GM18861 (cell line): ENCODE data around the gene INSL4.

Experiments used
- ATAC-seq: cut with Tn5 transposase; IDR thresholded peaks from one replicate; pipeline ENCODE4 v1.9.1; 2021; ENCODE audit not compliant: unreplicated experiment

INSL4 gene

GRCh38 chr9:5231212-5231611 is at the start of gene INSL4:
Gene INSL4, plus strand, starts transcription at chr9:5231419. Its CDS starts 105 bp downstream, at chr9:5231524.
- no peak for ATAC-seq

- no peak for ATAC-seq
Measured at GRCh38 chr9:5184776-5185175, 46.4 kb upstream of the INSL4 start.

GRCh38 chr9:5185220-5185840 is 45.9 kb upstream of the INSL4 start, which contains the start of gene INSL6:
Gene INSL6, minus strand, starts transcription at chr9:5185639. Its CDS starts 37 bp downstream, at chr9:5185602.
- no peak for ATAC-seq

GRCh38 chr9:5186416-5187169 is 44.6 kb upstream of the INSL4 start:
- ATAC-seq: no peak

DNA sequence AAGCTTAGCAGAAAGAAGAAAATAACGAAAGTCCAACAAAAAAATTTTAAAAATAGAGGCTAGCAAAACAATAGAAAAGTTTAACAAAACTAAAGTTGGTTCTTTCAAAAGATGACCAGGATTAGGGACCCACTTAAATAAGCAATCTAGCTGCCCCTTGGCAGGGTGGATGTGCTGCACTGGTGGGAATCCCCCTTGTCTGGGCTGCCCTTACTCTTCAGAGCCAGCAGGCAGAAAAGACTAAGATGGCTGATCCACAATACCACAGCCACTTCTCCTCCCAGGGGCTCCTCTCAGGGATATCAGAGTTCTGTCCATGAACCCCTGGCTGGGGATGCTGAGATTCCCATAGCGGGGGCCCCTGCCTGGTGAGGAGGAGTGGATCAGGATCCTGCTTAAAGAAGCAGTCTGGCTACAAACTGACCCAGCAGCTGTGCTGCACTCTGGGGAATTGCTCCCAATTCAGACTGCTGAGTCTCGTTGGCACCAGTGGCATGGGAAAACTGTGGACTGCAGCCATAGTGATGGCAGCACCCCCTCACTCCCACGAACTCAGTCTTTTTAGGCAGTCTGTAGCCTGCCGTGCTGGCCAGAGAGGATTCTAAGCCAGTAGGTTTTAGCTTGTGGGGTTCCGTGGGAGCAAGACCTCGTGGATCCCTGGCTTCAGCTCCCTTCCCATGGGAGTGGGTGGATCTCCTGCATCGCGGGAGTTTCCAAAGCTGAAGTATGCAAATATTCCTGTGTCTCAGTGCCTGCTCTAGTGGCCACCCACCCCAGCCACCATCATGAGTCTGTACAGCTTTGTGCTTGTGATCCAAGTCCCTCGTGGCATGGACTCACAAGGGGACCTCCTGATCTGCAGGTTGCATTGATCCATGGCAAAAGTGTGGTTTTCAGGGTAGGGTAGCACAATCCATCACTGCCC is 42.9 kb upstream of the INSL4 start:
- ATAC-seq: no peak

DNA sequence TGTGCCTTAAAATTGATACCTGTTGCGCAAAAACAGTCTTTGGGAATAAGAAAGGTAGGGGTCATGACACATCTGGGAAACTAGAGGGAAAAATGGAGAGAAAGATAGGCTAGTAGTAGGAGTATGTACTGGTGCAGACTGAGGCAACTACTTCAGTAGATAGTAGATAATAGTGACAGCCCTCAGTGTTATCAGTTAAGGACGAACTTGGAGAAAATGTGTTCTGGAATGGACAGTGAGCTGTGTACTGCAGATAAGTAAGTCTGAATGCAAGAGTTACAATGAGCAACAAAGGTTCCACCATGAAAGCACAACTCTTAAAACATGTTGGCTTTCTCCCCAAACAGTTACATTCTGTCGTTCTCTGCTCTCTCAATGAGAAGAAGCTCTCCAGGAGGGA is 39.2 kb upstream of the INSL4 start:
- ATAC-seq: no peak

DNA sequence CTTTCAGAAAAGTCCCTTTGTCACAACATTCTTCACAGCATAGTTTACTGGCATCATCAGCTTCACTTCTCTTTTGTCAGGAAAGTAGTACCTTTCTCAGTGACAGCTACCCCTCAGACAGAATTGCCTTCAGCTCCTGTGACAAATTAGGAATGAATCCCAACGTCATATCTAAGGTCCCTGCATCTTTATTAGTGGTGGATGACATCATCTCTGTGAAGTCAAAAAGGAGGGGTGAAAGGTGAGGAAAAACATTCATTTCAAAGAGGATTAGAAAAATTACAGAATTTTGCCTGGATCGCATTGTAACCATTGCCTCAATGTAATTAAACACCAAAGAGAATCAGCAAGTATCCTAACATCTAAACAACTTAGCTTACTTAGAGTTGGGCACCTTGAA is 37.9 kb upstream of the INSL4 start:
- ATAC-seq: no peak

GRCh38 chr9:5195463-5195862 is 35.8 kb upstream of the INSL4 start:
- ATAC-seq: no peak

DNA sequence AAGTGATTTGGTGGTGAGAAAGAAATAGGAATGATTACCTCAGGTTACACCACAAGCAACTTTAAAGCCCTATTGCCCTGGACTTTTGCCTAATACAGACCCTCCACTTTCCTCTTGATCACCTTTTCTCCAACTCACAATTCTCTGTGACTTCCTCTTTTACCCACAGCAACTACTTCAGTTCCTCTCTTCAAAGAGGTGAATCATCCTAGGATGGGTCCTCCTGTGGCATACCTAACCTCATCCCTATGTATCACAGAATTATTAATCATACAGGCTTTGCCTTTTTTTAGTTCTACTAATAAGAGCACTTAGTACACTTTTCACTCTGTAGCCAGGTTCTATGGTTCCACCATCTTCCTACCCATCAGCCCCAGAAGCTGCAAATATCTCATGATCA is 26.1 kb upstream of the INSL4 start:
- no peak for ATAC-seq

DNA sequence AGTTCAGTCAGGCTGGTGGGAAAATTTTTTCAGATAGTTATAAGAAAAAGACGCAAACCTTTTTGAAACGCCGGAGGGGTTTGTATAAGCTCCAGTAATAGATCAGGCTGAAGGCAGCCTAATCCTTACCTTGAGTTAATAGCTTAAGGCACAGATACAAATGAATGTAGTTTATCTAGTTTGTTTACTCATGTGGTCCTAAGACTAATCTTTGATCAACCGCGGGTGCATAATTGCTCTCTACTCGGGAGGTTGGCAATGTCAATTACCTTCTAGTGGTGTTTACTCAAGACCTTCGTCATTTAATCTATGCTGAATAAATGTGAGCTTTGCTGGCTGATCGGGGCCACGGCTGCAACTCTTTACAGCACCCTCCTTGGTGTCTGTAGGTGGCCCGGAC is 665 bp upstream of the INSL4 start:
- no peak for ATAC-seq

- ATAC-seq: no peak
Measured at GRCh38 chr9:5263351-5264218, 32.4 kb downstream of the INSL4 start.

DNA sequence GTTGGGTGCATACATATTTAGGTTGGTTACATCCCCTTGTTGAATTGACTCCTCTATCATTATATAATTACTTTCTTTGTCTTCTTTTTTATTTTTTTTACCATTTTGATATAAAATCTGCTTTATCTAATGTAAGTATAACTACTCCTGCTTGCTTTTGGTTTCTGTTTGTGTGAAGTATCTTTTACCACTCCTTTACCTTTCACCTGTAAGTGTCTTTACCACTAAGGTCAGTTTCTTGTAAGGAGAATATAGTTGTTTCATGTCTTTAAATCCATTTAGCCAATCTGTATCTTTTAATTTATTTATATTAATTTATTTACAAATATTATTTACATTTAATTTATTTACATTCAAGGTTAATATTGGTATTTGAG is 33.0 kb downstream of the INSL4 start:
- ATAC-seq: no peak

- no peak for ATAC-seq
Measured at GRCh38 chr9:5265939-5266338, 34.7 kb downstream of the INSL4 start.

GRCh38 chr9:5269249-5269715 is 38.1 kb downstream of the INSL4 start:
- ATAC-seq: no peak

- ATAC-seq: no peak
Measured at GRCh38 chr9:5274770-5275169, 43.6 kb downstream of the INSL4 start.

DNA sequence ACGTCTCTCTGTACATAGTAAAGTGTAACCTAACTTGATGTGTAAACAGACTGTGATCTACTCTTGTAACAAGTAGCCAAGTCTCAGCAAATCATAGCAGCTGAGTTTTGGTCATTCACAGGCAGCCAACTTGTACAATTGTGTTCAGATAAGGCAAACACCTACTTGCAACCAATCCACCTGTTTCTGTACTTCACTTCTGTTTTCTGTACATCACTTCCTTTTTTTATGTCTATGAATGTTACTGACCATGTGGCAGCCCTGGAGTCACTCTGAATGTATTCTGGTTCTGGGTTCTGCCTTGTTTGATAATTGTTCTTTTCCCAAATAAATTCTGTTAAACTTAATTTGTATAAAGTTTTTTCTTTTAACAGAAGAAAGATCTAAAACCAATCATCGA is 47.3 kb downstream of the INSL4 start:
- ATAC-seq: no peak
